ENCODE results near the gene SEMA3F.

The SEMA3F gene

GRCh38 chr3:50193286-50193685 is 38.2 kb downstream of the SEMA3F start:
- DNase-seq (ENCODE audit: low read depth in 2 of 2), result no peak

GRCh38 chr3:50193746-50194127 is 38.6 kb downstream of the SEMA3F start:
- no peak for DNase-seq (ENCODE audit: low read depth in 2 of 2)

DNA sequence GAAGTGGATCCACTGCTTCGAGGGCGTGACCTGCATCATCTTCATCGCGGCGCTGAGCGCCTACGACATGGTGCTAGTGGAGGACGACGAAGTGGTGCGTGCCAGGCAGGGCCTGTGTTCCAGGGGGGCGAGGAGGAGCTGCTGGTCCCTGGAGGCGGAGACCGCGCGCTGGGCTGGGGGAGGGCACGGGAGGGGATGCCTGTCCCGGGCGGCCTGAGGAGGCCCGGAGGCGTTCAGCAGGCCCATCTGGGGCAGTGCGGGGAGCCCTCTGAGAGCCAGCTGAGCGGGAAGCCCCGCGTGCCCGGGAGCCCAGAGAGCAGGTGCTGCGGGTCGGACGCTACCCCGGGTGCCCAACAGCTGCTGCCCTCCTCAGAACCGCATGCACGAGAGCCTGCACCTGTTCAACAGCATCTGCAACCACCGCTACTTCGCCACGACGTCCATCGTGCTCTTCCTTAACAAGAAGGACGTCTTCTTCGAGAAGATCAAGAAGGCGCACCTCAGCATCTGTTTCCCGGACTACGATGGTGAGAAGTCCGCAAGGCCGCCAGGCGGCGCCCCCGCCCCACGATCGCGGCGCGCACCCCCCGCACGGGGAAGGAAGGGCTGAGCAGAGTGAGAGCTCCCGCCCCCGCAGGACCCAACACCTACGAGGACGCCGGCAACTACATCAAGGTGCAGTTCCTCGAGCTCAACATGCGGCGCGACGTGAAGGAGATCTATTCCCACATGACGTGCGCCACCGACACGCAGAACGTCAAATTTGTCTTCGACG is 39.2 kb downstream of the SEMA3F start:
- DNase-seq (ENCODE audit: low read depth in 2 of 2), result peak; percentile 85 to 88

- DNase-seq (ENCODE audit: low read depth in 2 of 2), result peak in 1 of 2 donors; percentile 6
These were observed 39.9 kb downstream of the SEMA3F start for GRCh38 chr3:50194903-50195500.

DNA sequence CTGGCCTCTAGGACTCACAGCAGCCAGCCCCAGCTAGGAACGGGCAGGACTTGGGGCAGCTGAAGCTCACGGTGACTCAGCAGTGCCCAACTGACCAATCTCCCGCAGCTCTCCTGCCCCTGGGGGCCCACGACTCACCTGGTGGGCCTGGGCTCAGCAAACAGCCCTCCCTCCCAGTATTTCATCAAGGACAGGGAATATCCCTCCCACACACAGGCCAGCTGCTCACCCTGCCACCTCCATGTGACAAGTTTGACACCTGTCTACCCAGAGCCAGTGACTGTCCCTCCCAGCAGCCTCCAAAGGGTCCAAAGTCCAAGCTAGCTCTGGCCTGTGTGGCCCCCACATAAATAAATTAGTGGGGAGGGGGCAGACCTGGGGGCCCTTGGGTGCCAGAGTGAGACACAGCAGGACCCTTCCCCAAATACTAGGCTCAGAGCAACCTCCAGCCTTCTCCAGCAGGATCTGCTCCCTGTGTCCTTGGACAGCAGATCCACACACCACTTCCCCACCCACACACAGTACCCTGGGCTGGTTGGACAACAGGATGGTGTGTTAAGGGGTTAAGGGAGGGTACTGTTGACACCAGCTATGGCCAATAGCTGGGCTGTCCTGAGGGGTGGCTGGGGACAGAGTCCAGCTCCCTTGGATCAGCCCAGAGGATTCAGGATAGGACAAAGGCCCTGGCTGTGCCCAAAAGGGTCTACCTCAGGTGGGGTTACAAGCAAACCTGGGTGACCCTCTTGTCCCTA is 40.6 kb downstream of the SEMA3F start:
- no peak for DNase-seq (ENCODE audit: low read depth in 2 of 2)

DNA sequence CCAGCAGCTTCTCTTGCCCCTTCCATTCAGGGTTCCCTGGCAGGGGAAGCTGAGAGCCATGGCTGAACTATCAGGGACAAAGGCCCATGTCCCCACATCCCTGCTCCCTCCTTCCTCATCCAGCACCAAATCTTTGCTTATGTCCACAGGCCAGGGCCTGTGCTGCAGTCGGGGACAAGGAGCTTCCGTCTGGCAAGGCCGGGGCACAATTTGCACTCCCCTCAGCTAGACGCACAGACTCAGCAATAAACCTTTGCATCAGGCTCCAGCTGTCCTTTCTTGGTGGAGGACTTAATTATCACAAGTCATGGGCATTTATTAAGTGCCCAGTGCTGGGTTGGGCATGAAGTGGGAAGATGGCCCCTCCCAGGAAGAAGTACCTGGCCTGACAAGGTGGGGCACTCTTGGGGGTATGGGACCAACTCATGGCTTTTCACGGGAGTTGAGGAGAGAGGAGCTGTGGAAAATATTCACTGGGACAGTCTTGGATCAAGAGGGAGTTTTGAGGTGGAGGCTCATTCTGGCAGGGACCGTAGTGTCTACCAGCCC is 41.2 kb downstream of the SEMA3F start:
- DNase-seq (ENCODE audit: low read depth in 2 of 2), result no peak

GRCh38 chr3:50201573-50202315 is 46.6 kb downstream of the SEMA3F start:
- no peak for DNase-seq (ENCODE audit: low read depth in 2 of 2)

DNA sequence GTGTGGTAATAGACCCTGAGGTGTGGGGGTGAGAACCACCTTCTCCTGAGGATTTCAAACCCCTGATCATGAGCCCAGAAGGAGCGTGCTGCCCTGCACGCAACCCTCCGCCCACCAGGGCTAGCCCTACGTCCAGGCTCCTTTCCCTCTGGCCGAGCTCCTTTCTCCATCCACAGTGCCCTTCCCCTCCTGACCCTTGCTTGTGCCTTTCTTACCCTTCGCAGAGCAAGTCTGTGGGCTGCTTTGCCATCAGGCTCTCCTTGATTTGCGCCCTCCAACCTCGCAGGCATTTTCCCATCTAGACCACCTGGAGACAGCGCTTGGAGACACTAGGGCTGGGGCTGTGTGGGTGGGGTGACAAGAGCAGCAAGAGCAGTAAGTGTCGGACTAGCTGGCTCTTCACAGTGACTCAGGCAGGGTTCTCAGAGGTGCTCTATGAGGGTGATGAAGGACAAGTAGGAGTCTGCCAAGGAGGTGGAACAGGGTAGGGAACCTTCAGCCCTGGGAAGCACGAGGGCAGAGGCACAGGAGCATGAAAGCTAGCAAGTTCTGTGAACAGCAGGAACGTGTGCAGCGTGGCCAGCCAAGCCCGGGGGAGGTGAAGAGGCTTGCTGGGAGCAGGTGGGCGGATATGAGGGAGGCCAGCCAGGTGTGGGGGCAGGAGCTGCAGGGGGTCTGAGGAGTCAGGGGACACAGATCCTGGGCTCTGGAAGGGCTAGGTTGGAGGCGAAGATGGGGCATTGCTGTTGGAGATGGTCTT is 47.4 kb downstream of the SEMA3F start:
- no peak for DNase-seq (ENCODE audit: low read depth in 2 of 2)

DNA sequence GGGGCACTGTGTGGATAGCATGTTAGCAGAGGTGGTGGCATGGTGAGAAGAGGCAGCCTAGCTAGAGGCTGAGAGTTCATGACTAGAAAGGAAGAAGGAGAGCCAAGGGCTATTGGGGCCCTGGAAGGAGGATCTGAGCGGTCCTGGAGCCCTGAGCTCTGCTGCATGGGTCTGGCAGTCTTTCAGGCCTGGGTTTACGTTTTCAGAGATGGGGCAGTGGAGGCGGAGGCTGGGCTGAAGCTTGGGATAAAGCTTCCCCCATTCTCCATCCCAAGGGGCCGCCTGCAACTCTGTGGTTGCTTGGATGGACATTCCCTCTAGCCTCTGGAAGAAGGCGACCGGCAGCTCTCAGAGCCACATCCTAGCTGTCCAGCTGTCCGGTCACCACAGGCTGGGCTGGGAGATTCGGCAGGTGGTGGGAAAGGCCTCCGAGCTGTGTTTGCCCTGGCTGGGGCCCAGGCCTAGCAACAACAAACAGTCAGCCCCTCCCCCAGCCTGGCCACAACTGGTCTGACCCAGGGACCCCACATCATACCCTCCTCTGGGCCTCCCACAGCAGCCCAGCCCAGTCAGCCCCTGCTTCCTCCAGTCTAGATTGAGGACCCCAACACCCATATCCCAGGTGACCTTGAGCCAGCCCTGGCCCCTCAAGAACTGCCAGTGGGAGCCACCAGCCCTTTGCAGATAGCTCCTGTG is 48.1 kb downstream of the SEMA3F start:
- DNase-seq (ENCODE audit: low read depth in 2 of 2), result no peak

GRCh38 chr3:50203809-50204803 is 49.0 kb downstream of the SEMA3F start:
- no peak for DNase-seq (ENCODE audit: low read depth in 2 of 2)

DNA sequence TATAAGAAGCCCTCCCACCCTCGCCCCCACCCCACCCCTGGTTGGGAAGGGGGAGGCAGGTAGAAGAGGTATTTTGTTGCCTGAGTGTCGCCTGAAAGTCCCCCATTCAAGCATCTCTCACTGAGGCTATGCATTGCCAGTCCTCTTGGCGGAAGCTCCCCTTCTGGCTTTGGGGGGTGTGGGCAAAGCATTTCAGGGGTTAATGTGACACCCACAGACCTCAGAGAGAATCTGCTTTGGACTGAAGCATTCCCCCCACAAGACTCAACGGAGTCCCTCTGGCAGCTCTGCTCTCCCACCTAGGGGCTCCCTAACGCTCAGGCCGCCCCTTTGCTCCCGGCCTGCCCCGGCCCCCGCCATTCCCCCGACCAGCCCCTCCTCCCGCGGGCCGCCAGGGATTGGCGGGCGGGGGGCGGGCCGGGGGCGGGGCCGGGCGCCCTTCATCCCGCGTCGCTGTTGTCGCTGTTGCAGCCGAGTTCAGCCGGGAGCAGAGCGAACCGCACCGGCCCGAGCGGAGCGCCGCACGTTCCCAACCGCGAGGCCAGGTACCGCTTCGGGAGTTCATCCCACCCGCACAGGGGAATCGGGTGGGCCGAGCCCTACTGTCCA is 49.8 kb downstream of the SEMA3F start, which contains the start of gene SLC38A3:
TSS of gene SLC38A3 (plus strand) at position 468 of the 609 bp plus-strand sequence. CDS start 8,929 bp downstream, outside the sequence.
- DNase-seq (ENCODE audit: low read depth in 2 of 2), result no peak

GRCh38 chr3:50205413-50206276 is 50.5 kb downstream of the SEMA3F start:
- DNase-seq (ENCODE audit: low read depth in 2 of 2), result no peak

DNA sequence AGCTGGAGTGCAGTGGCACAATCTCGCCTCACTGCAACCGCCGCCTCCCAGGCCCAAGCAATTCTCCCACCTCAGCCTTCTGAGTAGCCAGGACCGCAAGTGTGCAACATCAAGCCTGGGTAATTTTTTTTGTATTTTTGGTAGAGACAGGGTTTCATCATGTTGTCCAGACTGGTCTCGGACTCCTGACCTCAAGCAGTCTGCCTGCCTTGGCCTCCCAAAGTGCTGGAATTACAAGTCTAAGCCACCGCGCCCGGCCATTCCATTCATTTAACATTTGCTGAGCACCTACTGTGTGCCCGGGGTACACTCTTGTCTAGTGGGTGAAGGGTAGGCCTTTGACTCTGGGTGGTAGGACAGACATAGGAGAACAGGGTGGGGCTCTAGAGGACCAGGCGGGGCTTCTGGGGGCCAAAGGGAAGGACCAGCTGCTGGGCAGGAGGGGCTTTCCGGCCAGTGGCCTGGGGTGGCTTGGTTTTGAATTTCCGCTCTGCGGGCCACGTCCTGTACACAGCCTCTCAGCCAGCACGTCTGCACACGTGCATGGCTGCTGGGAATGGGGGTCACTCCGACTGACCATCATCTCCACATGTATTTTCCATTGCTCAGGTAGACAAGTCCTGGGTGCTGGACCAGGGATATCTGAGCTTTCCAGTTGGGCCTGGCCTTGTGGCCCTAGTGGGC is 52.4 kb downstream of the SEMA3F start:
- no peak for DNase-seq (ENCODE audit: low read depth in 2 of 2)

- no peak for DNase-seq (ENCODE audit: low read depth in 2 of 2)
These were observed 53.7 kb downstream of the SEMA3F start for GRCh38 chr3:50208677-50209344.

DNA sequence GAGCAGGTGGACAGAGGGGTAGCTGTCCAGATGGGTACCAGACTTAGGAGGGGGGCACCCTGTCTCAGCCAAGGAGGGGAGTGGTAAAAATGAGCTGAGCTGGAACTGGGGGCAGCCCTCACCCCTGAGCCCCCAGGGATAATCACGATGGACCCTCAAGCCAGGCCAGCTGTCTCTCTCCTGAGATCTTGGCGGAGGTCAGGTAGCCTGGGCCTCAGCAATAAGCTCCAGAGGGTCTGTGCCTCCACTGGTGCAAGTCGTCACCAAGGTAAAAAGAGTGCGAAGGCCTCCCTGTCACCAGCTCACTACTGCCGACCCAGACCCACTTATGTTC is 55.0 kb downstream of the SEMA3F start:
- no peak for DNase-seq (ENCODE audit: low read depth in 2 of 2)

DNA sequence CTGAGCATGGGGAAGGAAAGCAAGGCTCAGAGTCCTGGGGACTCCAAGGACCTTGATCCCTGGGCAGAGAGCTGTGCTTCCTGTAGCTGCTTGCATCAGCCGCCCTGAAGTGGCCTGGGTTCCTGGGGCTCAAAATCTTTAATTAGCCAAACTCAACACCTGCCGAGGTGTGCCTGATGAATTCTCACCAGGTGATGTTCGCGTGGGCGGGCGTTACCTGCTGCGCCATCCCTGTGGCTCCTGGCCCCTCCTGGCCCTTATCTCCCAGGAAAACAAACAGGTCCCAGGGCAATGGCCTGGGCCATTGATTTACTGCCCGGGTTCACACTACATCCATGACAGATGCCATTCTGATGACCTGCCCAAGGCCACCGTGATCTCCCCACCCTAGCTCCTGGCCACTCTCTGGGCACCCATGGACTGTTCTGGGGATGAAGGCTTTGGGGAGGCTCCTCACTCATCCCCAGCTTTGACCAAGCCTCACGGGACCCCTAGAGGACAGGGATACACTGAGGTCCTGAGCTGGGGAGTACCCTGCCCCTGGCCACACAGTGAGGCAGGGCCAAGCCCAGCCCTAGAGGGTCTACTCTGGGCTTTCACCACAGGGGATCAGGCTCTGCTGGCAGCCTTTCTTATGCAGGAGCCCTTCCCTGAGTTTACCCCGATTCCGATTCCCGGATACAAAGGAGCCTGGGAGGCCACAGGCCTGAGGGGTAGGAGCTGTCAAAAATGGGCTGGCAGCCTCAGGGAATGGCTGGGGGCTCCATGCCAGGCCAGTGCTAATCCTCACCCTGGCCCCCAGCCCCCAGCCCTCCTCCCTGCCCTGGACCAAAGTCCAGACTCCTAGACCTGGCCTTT is 55.6 kb downstream of the SEMA3F start:
- DNase-seq (ENCODE audit: low read depth in 2 of 2), result no peak

Data from stimulated activated CD8-positive, alpha-beta memory T cell treated with anti-CD3 and anti-CD28 coated beads, Interleukin-7, amount 100 ng/mL, for 4 hours (primary cell).